Lower lobe of right lung (tissue), 2 donors: ENCODE data around the gene EFHD2. TPM values are rescaled to one million over a fixed set of nuclear protein-coding genes. Genes with fewer than 3 reads are reported as not detected.
A peak's percentile ranks its signal among the peaks of the same experiment; 100 is the strongest.

Experiments used
- ATAC-seq, 2 donors: fragments of 200-7000 bp; cut with Tn5 transposase; one replicate each; pipeline ENCODE4 v1.9.1; 2020 to 2022; ENCODE audit warnings: mild to moderate bottlenecking in 2 of 2, moderate library complexity in 2 of 2
- DNase-seq: peaks from one replicate; pipeline ENCODE4 v3.0.0-alpha.2; 2020
- H3K27ac ChIP-seq: fragments of 200-600 bp; one replicate; pipeline ENCODE4 v1.8.0; 2022
- H3K27me3 ChIP-seq: fragments of 200-600 bp; one replicate; pipeline ENCODE4 v1.8.0; 2022; ENCODE audit warnings: low read depth
- H3K36me3 ChIP-seq: fragments of 200-600 bp; one replicate; pipeline ENCODE4 v1.8.0; 2022; ENCODE audit warnings: mild to moderate bottlenecking
- H3K4me1 ChIP-seq: fragments of 200-600 bp; one replicate; pipeline ENCODE4 v1.8.0; 2022
- H3K4me3 ChIP-seq: fragments of 200-600 bp; one replicate; pipeline ENCODE4 v1.8.0; 2022; ENCODE audit warnings: mild to moderate bottlenecking
- H3K9me3 ChIP-seq: fragments of 200-600 bp; one replicate; pipeline ENCODE4 v1.8.0; 2022
- CTCF ChIP-seq: fragments of 200-600 bp; IDR thresholded peaks from one replicate; pipeline ENCODE4 v1.8.0; 2022; ENCODE audit warnings: antibody characterized with exemption, mild to moderate bottlenecking
- intact Hi-C: fragments of 100-400 bp; cut with DNase I; formaldehyde crosslinking; loops from one replicate; pipeline ENCODE4 v1.11.0; 2022
- total RNA-seq: library from RNA; stranded (reverse); fragmentation: NEBNext Ultra II Directional; extraction: Animal tissue kit (Norgen Biotek cat#: 25700); gene quantifications from one replicate; pipeline ENCODE4 v1.2.1, GENCODE V29; 2021
- donor health status: DM: no; HTN: yes; CAD: no; lungs with severe emphysema.

Gene EFHD2
- total RNA-seq, 1 donor from 2014 or later: 100 TPM

GRCh38 chr1:15401391-15402055 is 8.2 kb upstream of the EFHD2 start:
- Histone ChIP-seq H3K27me3 (no peaks in the 10 kb centered on the region), H3K27ac (no peak overlapping the region), H3K36me3 (no peaks in the 10 kb centered on the region), H3K4me1 (no peaks in the 10 kb centered on the region), H3K4me3 (no peak overlapping the region), H3K9me3 (peaks cover 5% of the 10 kb centered on the region)
- TF ChIP-seq CTCF: no peak
- intact Hi-C loops: no loop called here
- DNase-seq (no peak), ATAC-seq (peak in 1 of 2 donors; percentile 11)

- intact Hi-C loops: no loop called here
- ATAC-seq: no peak
These were observed 6.8 kb upstream of the EFHD2 start for GRCh38 chr1:15402809-15403450.

DNA sequence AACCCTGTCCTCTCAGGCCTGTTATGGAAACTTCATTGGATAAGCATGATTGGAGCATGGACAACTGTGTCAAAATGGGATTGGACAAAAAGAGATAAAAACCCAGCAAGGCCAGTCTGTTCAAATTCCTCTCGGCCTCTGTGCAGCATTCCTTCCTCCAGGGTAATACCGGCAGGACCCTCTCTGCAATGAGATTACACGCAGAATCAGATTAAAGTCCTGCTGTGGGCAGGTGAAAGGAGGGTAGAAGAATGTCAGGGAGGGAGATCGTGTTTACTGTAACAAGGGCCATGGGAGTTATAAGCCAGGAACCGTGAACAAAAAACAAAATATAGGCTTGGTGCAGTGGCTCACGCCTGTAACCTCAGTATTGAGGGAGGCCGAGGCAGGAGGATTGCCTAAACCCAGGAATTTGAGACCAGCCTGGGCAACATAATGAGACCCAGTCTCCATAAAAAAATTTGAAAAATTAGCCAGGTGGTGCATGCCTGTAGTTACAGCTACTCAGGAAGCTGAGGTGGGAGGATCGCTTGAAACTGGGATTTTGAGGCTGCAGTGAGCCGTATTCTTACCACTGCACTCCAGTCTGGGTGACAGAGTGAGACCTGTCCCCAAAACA is 5.6 kb upstream of the EFHD2 start:
- no peak for TF ChIP-seq CTCF
- H3K4me1 ChIP-seq: peaks cover 2% of the 10 kb centered on the region
- intact Hi-C loops: no loop called here
- peaks cover 5% of the 10 kb centered on the region for H3K9me3 ChIP-seq
- no peak overlapping the region for H3K4me3 ChIP-seq
- no peak overlapping the region for H3K27ac ChIP-seq
- no peaks in the 10 kb centered on the region for H3K36me3 ChIP-seq
- ATAC-seq (no peak), DNase-seq (no peak)
- H3K27me3 ChIP-seq: no peaks in the 10 kb centered on the region

More at GRCh38 chr1:15402809-15403450, 6.8 kb upstream of the EFHD2 start:
- Histone ChIP-seq H3K9me3 (peaks cover 5% of the 10 kb centered on the region), H3K27me3 (no peaks in the 10 kb centered on the region), H3K36me3 (no peaks in the 10 kb centered on the region), H3K4me3 (no peak overlapping the region), H3K27ac (no peak overlapping the region), H3K4me1 (no peaks in the 10 kb centered on the region)
- no peak for DNase-seq
- TF ChIP-seq CTCF: no peak

- DNase-seq (no peak), ATAC-seq (no peak)
- Histone ChIP-seq H3K27me3 (no peaks in the 10 kb centered on the region), H3K4me3 (no peak overlapping the region), H3K4me1 (peaks cover 5% of the 10 kb centered on the region), H3K27ac (no peak overlapping the region), H3K9me3 (no peaks in the 10 kb centered on the region), H3K36me3 (no peaks in the 10 kb centered on the region)
- TF ChIP-seq CTCF: no peak
- intact Hi-C loops: no loop called here
These were observed 4.4 kb upstream of the EFHD2 start for GRCh38 chr1:15405106-15405850.

- H3K9me3 ChIP-seq: no peaks in the 10 kb centered on the region
- no peaks in the 10 kb centered on the region for H3K36me3 ChIP-seq
- no peak overlapping the region for H3K27ac ChIP-seq
- intact Hi-C loops: no loop called here
- DNase-seq: no peak
- no peaks in the 10 kb centered on the region for H3K27me3 ChIP-seq
- TF ChIP-seq CTCF: no peak
- no peak for ATAC-seq
- H3K4me1 ChIP-seq: peaks cover 11% of the 10 kb centered on the region
- H3K4me3 ChIP-seq: no peak overlapping the region
These were observed 2.8 kb upstream of the EFHD2 start for GRCh38 chr1:15406614-15407559.
